ENCODE measurements around the gene PLCH2. TPM values are rescaled to one million over a fixed set of nuclear protein-coding genes. Genes with fewer than 3 reads are reported as not detected.

PLCH2 gene
- total RNA-seq, 1 donor from 2014 or later, result under 0.01 TPM

DNA sequence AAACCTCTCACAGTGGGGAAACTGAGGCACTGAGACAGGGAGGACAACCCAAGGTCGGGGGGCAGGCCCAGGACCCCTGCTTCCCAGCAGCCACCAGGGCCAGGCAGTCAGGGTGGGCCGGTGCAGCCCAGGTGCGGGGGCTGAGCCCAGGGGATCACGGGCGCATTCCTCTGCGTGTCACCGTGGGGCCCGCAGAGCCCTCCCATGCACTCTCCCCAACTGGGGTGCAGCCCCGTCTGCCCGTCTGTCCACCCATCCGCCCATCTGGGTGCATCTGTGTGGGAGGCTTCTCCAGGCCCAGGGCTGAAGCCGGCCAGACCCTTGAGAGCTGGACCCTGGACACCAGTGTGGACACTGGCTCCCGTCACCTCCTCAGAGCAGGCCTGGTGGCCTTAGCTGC is 2.9 kb upstream of the PLCH2 start:
- Histone ChIP-seq H3K27ac (ENCODE audit: low read depth, low read length) (no peak overlapping the region), H3K4me3 (ENCODE audit: low read length in 3 of 3) (no peak overlapping the region), H3K27me3 (ENCODE audit: control insufficient read depth in 3 of 3, insufficient read depth in 3 of 3, low read length in 3 of 3) (peaks cover 19 to 35% (median 30%) of the 10 kb centered on the region in 3 donors), H3K9me3 (ENCODE audit: control insufficient read depth in 3 of 3, low read length in 3 of 3) (no peaks in the 10 kb centered on the region), H3K4me1 (ENCODE audit: control insufficient read depth in 3 of 3, insufficient read depth in 3 of 3, low read length in 3 of 3) (peaks cover 5 to 15% (median 11%) of the 10 kb centered on the region in 3 donors), H3K36me3 (ENCODE audit: control insufficient read depth in 3 of 3, insufficient read depth in 3 of 3, low read length in 3 of 3) (no peaks in the 10 kb centered on the region), H3K9ac (ENCODE audit: low read depth in 1 of 3, low read length in 3 of 3) (no peak overlapping the region)

DNA sequence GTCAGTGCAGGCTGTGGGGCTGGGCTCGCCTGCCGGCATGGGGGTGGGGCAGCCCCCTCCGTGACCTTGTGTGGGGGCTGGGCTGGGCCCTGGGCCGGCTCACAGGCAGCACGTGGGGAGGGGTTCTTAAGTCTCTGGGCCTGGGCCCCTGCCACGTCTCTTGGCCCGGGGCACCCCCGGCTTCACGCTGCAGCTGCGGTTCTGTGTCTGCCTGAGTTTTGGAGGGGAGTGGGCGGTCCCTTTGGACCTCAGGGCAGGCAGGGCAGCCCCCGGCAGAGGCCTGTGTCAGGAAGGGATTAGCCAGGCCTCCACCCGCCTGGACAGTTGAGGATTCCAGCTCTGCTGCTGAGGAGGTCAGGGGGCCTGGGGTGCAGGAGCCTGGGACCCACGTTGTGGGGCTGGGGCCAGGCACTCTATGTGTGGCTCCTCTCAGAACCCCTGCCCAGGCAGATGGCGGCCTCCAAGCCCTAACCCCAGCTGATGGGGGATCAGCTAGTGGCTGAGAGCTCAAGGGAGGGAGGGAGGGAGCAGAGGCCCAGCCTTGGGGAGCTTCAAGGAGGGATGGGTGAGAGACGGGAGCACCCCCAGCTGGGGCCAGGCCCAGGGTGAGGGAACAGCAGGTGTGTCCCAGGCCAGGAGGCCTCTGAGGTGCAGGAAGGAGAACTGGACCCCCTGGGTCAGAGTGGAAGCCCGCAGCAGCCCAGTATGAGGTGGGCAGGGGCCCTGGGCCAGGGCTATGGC is 1.8 kb upstream of the PLCH2 start:
- Histone ChIP-seq H3K4me1 (ENCODE audit: control insufficient read depth in 3 of 3, insufficient read depth in 3 of 3, low read length in 3 of 3) (peaks cover 5 to 15% (median 11%) of the 10 kb centered on the region in 3 donors), H3K27me3 (ENCODE audit: control insufficient read depth in 3 of 3, insufficient read depth in 3 of 3, low read length in 3 of 3) (peaks cover 9 to 28% (median 19%) of the 10 kb centered on the region in 3 donors), H3K9me3 (ENCODE audit: control insufficient read depth in 3 of 3, low read length in 3 of 3) (no peaks in the 10 kb centered on the region), H3K27ac (ENCODE audit: low read depth, low read length) (no peak overlapping the region), H3K4me3 (ENCODE audit: low read length in 3 of 3) (no peak overlapping the region), H3K9ac (ENCODE audit: low read depth in 1 of 3, low read length in 3 of 3) (peak overlapping the region in 1 of 3 donors; percentile 40), H3K36me3 (ENCODE audit: control insufficient read depth in 3 of 3, insufficient read depth in 3 of 3, low read length in 3 of 3) (no peaks in the 10 kb centered on the region)

DNA sequence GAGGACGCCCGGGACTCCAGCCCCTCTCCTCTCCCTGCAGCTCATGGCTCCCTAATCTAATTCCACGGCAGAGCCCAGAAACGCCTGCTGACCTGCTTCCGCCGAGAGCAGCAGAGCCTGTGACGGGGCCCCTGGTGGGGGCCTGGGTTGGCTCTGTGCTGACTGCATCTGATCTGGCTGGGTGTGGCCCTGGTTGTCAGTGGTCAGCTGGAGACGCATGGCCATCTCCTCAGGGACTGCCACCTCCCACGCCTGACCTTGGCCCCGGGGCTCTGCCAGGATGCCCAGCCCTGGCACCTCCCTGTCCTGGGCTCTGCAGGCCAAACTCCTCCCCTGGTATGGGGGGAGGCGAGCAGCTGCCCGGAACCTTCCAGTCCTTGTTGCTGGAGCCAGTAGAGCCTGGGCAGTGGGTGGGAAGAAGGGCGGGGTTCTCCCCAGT is 1.1 kb upstream of the PLCH2 start:
- Histone ChIP-seq H3K36me3 (ENCODE audit: control insufficient read depth in 3 of 3, insufficient read depth in 3 of 3, low read length in 3 of 3) (no peaks in the 10 kb centered on the region), H3K9me3 (ENCODE audit: control insufficient read depth in 3 of 3, low read length in 3 of 3) (no peaks in the 10 kb centered on the region), H3K27me3 (ENCODE audit: control insufficient read depth in 3 of 3, insufficient read depth in 3 of 3, low read length in 3 of 3) (peaks cover 5 to 25% (median 15%) of the 10 kb centered on the region in 3 donors), H3K4me1 (ENCODE audit: control insufficient read depth in 3 of 3, insufficient read depth in 3 of 3, low read length in 3 of 3) (peaks cover 5 to 15% (median 11%) of the 10 kb centered on the region in 3 donors), H3K9ac (ENCODE audit: low read depth in 1 of 3, low read length in 3 of 3) (peak overlapping the region in 1 of 3 donors; percentile 50), H3K27ac (ENCODE audit: low read depth, low read length) (no peak overlapping the region), H3K4me3 (ENCODE audit: low read length in 3 of 3) (peak overlapping the region in 1 of 3 donors; percentile 13)

DNA sequence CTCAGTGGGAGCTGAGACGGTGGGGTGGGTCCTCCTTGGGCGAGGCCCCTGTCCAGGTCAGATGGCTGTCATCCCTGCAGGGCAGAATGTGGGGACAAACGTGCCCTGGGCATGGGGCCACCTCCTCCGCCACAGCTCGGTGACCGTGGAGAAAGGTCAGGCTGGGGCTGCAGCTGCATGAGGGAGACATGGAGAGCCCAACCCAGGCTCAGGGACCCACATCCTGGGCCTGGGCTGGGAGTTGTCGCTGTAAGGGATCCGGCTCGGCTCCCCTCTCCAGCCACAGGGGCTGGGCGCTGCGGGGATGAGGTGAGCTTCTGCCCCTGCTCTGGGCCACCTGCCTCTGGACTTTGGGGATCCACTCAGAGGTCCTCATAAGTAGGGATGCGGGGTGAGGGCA is 518 bp upstream of the PLCH2 start:
- no peaks in the 10 kb centered on the region for H3K9me3 ChIP-seq (ENCODE audit: control insufficient read depth in 3 of 3, low read length in 3 of 3)
- H3K27me3 ChIP-seq (ENCODE audit: control insufficient read depth in 3 of 3, insufficient read depth in 3 of 3, low read length in 3 of 3), result peaks cover 4 to 20% (median 11%) of the 10 kb centered on the region in 3 donors
- H3K27ac ChIP-seq (ENCODE audit: low read depth, low read length), result no peak overlapping the region
- no peaks in the 10 kb centered on the region for H3K36me3 ChIP-seq (ENCODE audit: control insufficient read depth in 3 of 3, insufficient read depth in 3 of 3, low read length in 3 of 3)
- peak overlapping the region in 1 of 3 donors; percentile 50 for H3K9ac ChIP-seq (ENCODE audit: low read depth in 1 of 3, low read length in 3 of 3)
- peaks cover 5 to 15% (median 11%) of the 10 kb centered on the region in 3 donors for H3K4me1 ChIP-seq (ENCODE audit: control insufficient read depth in 3 of 3, insufficient read depth in 3 of 3, low read length in 3 of 3)
- H3K4me3 ChIP-seq (ENCODE audit: low read length in 3 of 3), result peak overlapping the region in 1 of 3 donors; percentile 13

DNA sequence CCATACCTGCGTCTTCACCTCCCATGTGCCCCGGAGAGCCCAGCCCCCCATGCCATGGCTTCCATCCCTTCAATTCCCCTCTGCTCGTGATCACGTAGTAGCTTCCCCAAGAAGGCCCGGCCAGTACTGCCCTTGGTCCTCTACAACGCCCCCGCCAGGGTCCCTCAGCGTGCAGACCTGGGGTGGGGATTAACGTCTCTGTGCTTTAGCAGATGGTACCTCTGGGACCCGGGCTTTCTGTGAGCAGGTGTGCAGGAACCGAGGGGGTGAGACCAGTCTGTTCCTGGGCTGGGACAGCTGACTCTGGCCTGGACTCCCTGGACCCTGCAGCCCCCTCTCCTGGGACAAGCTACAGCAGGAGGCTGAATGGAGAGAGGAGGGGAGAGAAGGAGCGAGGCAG is 1.2 kb downstream of the PLCH2 start:
- Histone ChIP-seq H3K36me3 (ENCODE audit: control insufficient read depth in 3 of 3, insufficient read depth in 3 of 3, low read length in 3 of 3) (no peaks in the 10 kb centered on the region), H3K4me1 (ENCODE audit: control insufficient read depth in 3 of 3, insufficient read depth in 3 of 3, low read length in 3 of 3) (peaks cover 5 to 15% (median 11%) of the 10 kb centered on the region in 3 donors)

DNA sequence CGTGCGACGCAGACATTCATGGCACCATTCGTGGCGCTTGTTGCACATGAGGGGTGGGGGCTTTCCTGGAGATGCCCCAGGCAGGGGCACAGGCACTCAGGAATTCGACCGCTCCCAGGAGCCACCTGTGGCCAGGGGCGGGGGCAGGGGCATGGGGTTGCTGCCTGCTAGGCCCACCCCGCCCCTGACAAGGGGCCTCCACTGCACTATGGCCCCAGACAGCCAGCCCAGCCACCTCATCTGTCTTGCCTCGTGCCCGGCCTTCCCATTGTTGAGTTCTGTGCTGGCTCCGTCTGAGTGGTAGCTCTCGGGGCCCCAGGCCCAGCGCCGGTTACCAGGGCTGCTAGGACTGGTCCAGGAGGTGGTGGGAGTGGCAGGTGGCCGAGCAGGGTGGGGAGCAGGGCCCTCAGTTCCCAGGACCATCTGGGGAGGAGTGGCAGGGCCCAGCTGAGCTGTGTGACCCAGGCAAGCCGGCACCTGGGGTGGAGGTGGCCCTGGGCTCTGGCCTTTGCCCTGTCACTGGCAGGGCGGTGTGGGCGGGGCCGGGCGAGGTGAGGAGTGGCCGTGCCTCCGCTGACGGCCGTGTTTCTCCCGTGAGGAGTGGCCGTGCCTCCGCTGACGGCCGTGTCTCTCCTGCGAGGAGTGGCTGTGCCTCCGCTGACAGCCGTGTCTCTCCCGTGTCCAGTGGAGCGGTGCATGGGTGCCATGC is 1.9 kb downstream of the PLCH2 start:
- Histone ChIP-seq H3K4me1 (ENCODE audit: control insufficient read depth in 3 of 3, insufficient read depth in 3 of 3, low read length in 3 of 3) (peaks cover 5 to 15% (median 11%) of the 10 kb centered on the region in 3 donors), H3K27me3 (ENCODE audit: control insufficient read depth in 3 of 3, insufficient read depth in 3 of 3, low read length in 3 of 3) (peaks cover 0 to 7% (median 2%) of the 10 kb centered on the region in 3 donors), H3K9me3 (ENCODE audit: control insufficient read depth in 3 of 3, low read length in 3 of 3) (no peaks in the 10 kb centered on the region), H3K27ac (ENCODE audit: low read depth, low read length) (no peak overlapping the region), H3K4me3 (ENCODE audit: low read length in 3 of 3) (no peak overlapping the region), H3K9ac (ENCODE audit: low read depth in 1 of 3, low read length in 3 of 3) (no peak overlapping the region), H3K36me3 (ENCODE audit: control insufficient read depth in 3 of 3, insufficient read depth in 3 of 3, low read length in 3 of 3) (no peaks in the 10 kb centered on the region)

More for the DNA sequence above, 1.2 kb downstream of the PLCH2 start:
- Histone ChIP-seq H3K27ac (ENCODE audit: low read depth, low read length) (no peak overlapping the region), H3K27me3 (ENCODE audit: control insufficient read depth in 3 of 3, insufficient read depth in 3 of 3, low read length in 3 of 3) (peaks cover 0 to 7% (median 2%) of the 10 kb centered on the region in 3 donors), H3K4me3 (ENCODE audit: low read length in 3 of 3) (no peak overlapping the region), H3K9ac (ENCODE audit: low read depth in 1 of 3, low read length in 3 of 3) (no peak overlapping the region), H3K9me3 (ENCODE audit: control insufficient read depth in 3 of 3, low read length in 3 of 3) (no peaks in the 10 kb centered on the region)

DNA sequence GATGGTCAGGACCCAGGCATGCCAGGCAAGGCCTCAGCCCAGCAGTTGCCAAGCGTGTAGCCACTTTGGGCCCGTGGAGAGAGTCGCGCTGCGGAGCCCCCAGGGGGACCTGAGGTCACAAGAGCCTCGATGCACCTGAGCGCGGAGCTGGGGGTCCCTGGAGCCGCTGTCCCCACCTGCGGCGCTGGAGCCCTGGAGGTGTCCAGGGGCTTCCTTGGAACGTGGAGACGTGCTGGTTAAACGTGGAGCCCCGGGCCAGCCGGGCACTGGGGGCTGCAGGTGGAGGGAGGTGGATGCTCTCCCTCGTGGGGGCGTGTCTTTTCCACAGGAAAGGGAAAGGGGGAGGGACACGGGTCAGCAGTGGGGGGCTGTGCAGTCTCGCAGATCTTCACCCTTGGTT is 3.1 kb downstream of the PLCH2 start:
- no peak overlapping the region for H3K9ac ChIP-seq (ENCODE audit: low read depth in 1 of 3, low read length in 3 of 3)
- no peaks in the 10 kb centered on the region for H3K27me3 ChIP-seq (ENCODE audit: control insufficient read depth in 3 of 3, insufficient read depth in 3 of 3, low read length in 3 of 3)
- no peaks in the 10 kb centered on the region for H3K36me3 ChIP-seq (ENCODE audit: control insufficient read depth in 3 of 3, insufficient read depth in 3 of 3, low read length in 3 of 3)
- no peak overlapping the region for H3K4me3 ChIP-seq (ENCODE audit: low read length in 3 of 3)
- H3K27ac ChIP-seq (ENCODE audit: low read depth, low read length), result no peak overlapping the region
- no peaks in the 10 kb centered on the region for H3K9me3 ChIP-seq (ENCODE audit: control insufficient read depth in 3 of 3, low read length in 3 of 3)
- peaks cover 5 to 15% (median 11%) of the 10 kb centered on the region in 3 donors for H3K4me1 ChIP-seq (ENCODE audit: control insufficient read depth in 3 of 3, insufficient read depth in 3 of 3, low read length in 3 of 3)

DNA sequence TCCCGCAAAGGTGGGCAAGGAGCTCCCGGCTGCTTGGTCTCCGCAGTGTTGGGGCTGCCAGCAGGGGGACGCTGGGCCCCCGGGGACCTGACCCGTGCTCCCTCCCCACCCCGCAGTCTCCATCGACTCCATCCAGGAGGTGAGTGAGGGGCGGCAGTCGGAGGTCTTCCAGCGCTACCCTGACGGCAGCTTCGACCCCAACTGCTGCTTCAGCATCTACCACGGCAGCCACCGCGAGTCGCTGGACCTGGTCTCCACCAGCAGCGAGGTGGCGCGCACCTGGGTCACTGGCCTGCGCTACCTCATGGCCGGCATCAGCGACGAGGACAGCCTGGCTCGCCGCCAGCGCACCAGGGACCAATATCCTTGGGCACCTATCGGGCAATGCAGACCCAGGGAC is 3.5 kb downstream of the PLCH2 start:
- H3K27me3 ChIP-seq (ENCODE audit: control insufficient read depth in 3 of 3, insufficient read depth in 3 of 3, low read length in 3 of 3), result no peaks in the 10 kb centered on the region
- no peaks in the 10 kb centered on the region for H3K36me3 ChIP-seq (ENCODE audit: control insufficient read depth in 3 of 3, insufficient read depth in 3 of 3, low read length in 3 of 3)
- H3K9ac ChIP-seq (ENCODE audit: low read depth in 1 of 3, low read length in 3 of 3), result no peak overlapping the region
- no peak overlapping the region for H3K4me3 ChIP-seq (ENCODE audit: low read length in 3 of 3)
- no peaks in the 10 kb centered on the region for H3K9me3 ChIP-seq (ENCODE audit: control insufficient read depth in 3 of 3, low read length in 3 of 3)
- no peak overlapping the region for H3K27ac ChIP-seq (ENCODE audit: low read depth, low read length)
- peaks cover 5 to 13% (median 11%) of the 10 kb centered on the region in 3 donors for H3K4me1 ChIP-seq (ENCODE audit: control insufficient read depth in 3 of 3, insufficient read depth in 3 of 3, low read length in 3 of 3)

DNA sequence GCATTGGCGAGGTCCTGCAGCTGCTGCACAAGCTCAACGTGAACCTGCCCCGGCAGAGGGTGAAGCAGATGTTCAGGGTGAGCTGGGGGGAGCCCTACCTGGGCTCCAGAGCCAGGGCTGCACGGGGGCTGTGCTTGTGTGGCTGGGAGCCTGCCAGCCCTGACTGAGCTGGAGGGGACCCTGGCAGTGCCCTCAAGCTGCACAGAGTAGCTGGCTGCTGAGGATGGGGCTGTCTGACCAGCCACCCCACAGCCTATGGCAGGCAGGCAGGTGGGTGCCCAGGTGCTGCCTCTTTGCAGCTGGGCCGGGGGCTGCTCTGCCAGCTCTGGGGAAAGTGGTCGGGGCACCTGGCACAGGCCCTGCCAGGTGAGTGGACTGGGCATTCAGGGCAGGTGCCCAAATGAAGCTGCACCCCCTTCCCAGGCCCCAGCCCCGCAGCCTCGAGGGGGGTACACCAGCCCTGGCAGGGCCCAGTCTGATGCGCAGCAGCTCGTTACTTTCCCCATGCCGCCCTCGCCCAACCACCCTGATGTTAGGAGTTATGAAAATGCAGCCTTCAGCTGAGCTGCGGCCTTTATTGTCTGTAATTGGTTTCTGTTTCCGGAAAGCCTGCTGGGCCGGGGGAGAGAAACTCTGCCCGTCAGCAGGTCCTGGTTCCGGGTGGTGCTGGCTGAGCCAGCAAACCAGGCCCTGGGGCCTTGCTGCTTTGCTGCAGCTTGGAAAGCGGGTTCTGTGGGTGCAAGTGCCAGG is 4.3 kb downstream of the PLCH2 start:
- Histone ChIP-seq H3K27ac (ENCODE audit: low read depth, low read length) (no peak overlapping the region), H3K9me3 (ENCODE audit: control insufficient read depth in 3 of 3, low read length in 3 of 3) (no peaks in the 10 kb centered on the region), H3K4me1 (ENCODE audit: control insufficient read depth in 3 of 3, insufficient read depth in 3 of 3, low read length in 3 of 3) (peaks cover 2 to 5% (median 3%) of the 10 kb centered on the region in 3 donors), H3K36me3 (ENCODE audit: control insufficient read depth in 3 of 3, insufficient read depth in 3 of 3, low read length in 3 of 3) (no peaks in the 10 kb centered on the region), H3K4me3 (ENCODE audit: low read length in 3 of 3) (no peak overlapping the region), H3K9ac (ENCODE audit: low read depth in 1 of 3, low read length in 3 of 3) (no peak overlapping the region), H3K27me3 (ENCODE audit: control insufficient read depth in 3 of 3, insufficient read depth in 3 of 3, low read length in 3 of 3) (no peaks in the 10 kb centered on the region)

Data from skeletal muscle tissue (tissue), 4 donors.